ENCODE data around the gene FAM131A.

Gene FAM131A

GRCh38 chr3:184373422-184373821, 36.0 kb downstream of the FAM131A start:
- peaks cover 6% of the 10 kb centered on the region for H3K4me1 ChIP-seq (ENCODE audit: insufficient read depth, low read length)
- H3K27me3 ChIP-seq (ENCODE audit: control insufficient read depth in 1 of 2, insufficient read depth in 2 of 2, low read length in 2 of 2) = peaks cover 2 to 4% of the 10 kb centered on the region in 2 donors
- no peak overlapping the region for H3K9ac ChIP-seq (ENCODE audit: low read length)
- no peak overlapping the region for H3K4me3 ChIP-seq (ENCODE audit: low read depth in 1 of 2, low read length in 2 of 2)
- no peak overlapping the region for H3K27ac ChIP-seq (ENCODE audit: low read depth, low read length)
- peaks cover 9% of the 10 kb centered on the region for H3K36me3 ChIP-seq (ENCODE audit: insufficient read depth, low read length)
- no peaks in the 10 kb centered on the region for H3K9me3 ChIP-seq (ENCODE audit: low read length)

GRCh38 chr3:184375747-184376461, 38.5 kb downstream of the FAM131A start:
- H3K27ac ChIP-seq (ENCODE audit: low read depth, low read length) = no peak overlapping the region
- H3K9me3 ChIP-seq (ENCODE audit: low read length) = no peaks in the 10 kb centered on the region
- H3K27me3 ChIP-seq (ENCODE audit: control insufficient read depth in 1 of 2, insufficient read depth in 2 of 2, low read length in 2 of 2) = peaks cover 12 to 19% of the 10 kb centered on the region in 2 donors
- H3K36me3 ChIP-seq (ENCODE audit: insufficient read depth, low read length) = no peaks in the 10 kb centered on the region
- H3K4me1 ChIP-seq (ENCODE audit: insufficient read depth, low read length) = peaks cover 17% of the 10 kb centered on the region
- no peak overlapping the region for H3K9ac ChIP-seq (ENCODE audit: low read length)
- H3K4me3 ChIP-seq (ENCODE audit: low read depth in 1 of 2, low read length in 2 of 2) = no peak overlapping the region

DNA sequence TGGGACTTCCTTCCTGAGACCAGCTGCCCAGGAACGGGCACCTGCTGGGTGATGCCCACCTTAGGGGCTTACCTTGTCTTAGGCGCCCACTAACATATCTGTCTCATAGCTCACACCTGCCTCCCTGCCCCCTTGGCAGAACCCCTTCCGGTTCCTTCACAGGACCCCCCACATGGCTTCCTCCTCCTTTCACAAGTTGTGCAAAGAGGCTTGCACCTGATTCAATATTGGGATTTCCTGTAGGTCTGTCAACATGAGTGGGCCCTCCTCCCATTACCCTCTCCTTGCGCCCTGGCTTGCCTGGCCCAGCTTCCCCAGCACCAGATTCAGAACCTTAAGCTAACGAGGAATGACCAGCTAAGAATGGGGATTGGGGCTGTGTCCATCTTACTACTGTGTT, 40.0 kb downstream of the FAM131A start:
- Histone ChIP-seq H3K4me1 (ENCODE audit: insufficient read depth, low read length) (peaks cover 17% of the 10 kb centered on the region), H3K27ac (ENCODE audit: low read depth, low read length) (no peak overlapping the region), H3K9ac (ENCODE audit: low read length) (no peak overlapping the region), H3K9me3 (ENCODE audit: low read length) (no peaks in the 10 kb centered on the region), H3K4me3 (ENCODE audit: low read depth in 1 of 2, low read length in 2 of 2) (no peak overlapping the region), H3K36me3 (ENCODE audit: insufficient read depth, low read length) (no peaks in the 10 kb centered on the region), H3K27me3 (ENCODE audit: control insufficient read depth in 1 of 2, insufficient read depth in 2 of 2, low read length in 2 of 2) (peaks cover 12 to 32% of the 10 kb centered on the region in 2 donors)

DNA sequence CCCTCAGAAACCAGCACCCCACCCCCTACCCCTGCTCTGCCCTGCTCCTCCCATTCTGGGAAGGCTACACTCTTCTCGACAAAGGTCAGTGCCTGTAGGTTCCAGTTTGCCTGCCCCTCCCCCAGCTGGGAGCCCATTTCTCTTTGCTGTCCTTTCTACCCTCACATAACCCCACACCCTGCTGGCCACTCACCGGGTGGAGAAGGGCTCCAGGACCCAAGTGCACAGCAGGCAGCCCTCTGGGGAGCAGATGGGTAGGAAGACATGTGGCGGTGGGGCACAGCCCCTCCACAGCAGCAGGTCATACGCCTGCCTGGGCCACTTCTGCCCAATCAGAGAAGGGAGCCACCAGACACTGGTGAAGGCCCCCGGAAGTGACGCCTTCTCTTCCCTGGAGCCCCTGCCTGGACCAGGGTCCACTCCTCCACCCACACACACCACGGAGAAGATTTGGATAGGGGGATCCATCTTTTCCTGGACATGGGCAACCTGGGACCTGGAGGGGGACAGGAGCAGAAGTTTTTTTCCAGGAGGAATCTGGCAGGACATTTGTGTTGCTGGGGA, 40.6 kb downstream of the FAM131A start, which contains the start of gene THPO:
Gene THPO, minus strand, starts transcription at position 326 of the 564 bp plus-strand sequence. CDS start 1,948 bp downstream, outside the sequence.
- no peak within 1 kb of the TSS for H3K4me3 ChIP-seq (ENCODE audit: low read depth in 1 of 2, low read length in 2 of 2)
- H3K9ac ChIP-seq (ENCODE audit: low read length) = no peak within 1 kb of the TSS
- peaks cover 17% of the 10 kb centered on the region for H3K4me1 ChIP-seq (ENCODE audit: insufficient read depth, low read length)
- no peaks in the 10 kb centered on the region for H3K9me3 ChIP-seq (ENCODE audit: low read length)
- peak within 1 kb of the TSS; percentile 35 for H3K27ac ChIP-seq (ENCODE audit: low read depth, low read length)
- no peaks in the 10 kb centered on the region for H3K36me3 ChIP-seq (ENCODE audit: insufficient read depth, low read length)
- H3K27me3 ChIP-seq (ENCODE audit: control insufficient read depth in 1 of 2, insufficient read depth in 2 of 2, low read length in 2 of 2) = peaks cover 12 to 33% of the 10 kb centered on the region in 2 donors

DNA sequence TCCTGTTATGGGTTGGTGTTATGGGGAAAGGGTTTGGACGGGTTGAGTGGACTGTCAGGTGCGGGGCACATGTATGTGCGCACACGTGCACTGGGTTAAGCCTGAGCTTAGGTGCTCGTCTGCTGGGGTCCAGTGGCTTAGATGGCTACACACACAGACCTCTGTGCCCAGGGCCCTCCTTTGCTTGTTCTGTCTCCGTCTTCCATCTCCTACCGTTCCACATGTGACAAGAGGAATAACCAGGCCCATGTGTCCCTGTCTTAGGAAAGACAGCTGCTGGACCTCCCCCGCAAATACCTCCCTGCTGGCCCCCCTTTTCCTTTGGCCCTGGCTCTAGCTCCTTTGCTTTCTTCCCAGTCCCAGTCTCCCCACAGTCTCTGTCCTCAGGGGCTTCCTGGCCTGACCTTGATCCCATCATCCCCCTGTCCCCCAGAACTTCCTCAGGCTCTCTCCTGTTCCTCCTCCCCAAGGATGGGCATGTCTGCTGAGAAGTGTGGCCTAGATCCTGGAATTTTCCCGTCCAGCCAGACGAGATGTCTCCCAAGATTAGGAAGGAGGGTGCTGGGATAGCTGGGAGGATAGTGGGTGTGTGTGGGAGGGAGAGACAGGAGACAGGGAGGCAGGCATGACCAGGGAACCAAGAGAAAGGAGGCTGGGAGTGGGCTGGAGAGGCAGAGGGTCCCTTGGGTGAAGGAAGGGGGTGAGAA, 41.4 kb downstream of the FAM131A start:
- H3K4me1 ChIP-seq (ENCODE audit: insufficient read depth, low read length) = peaks cover 17% of the 10 kb centered on the region
- peak overlapping the region; percentile 35 for H3K27ac ChIP-seq (ENCODE audit: low read depth, low read length)
- peaks cover 12 to 33% of the 10 kb centered on the region in 2 donors for H3K27me3 ChIP-seq (ENCODE audit: control insufficient read depth in 1 of 2, insufficient read depth in 2 of 2, low read length in 2 of 2)
- no peak overlapping the region for H3K9ac ChIP-seq (ENCODE audit: low read length)
- no peaks in the 10 kb centered on the region for H3K9me3 ChIP-seq (ENCODE audit: low read length)
- no peaks in the 10 kb centered on the region for H3K36me3 ChIP-seq (ENCODE audit: insufficient read depth, low read length)
- no peak overlapping the region for H3K4me3 ChIP-seq (ENCODE audit: low read depth in 1 of 2, low read length in 2 of 2)

GRCh38 chr3:184379358-184380184, 42.2 kb downstream of the FAM131A start, which contains the start of gene CHRD:
CHRD (plus strand) TSS chr3:184380054; CDS start chr3:184380319, 265 bp downstream.
- Histone ChIP-seq H3K27ac (ENCODE audit: low read depth, low read length) (peak within 1 kb of the TSS; percentile 35), H3K27me3 (ENCODE audit: control insufficient read depth in 1 of 2, insufficient read depth in 2 of 2, low read length in 2 of 2) (peaks cover 12 to 33% of the 10 kb centered on the region in 2 donors), H3K9me3 (ENCODE audit: low read length) (no peaks in the 10 kb centered on the region), H3K4me3 (ENCODE audit: low read depth in 1 of 2, low read length in 2 of 2) (peak within 1 kb of the TSS; percentile 41 to 50), H3K36me3 (ENCODE audit: insufficient read depth, low read length) (no peaks in the 10 kb centered on the region), H3K9ac (ENCODE audit: low read length) (no peak within 1 kb of the TSS), H3K4me1 (ENCODE audit: insufficient read depth, low read length) (peaks cover 17% of the 10 kb centered on the region)

DNA sequence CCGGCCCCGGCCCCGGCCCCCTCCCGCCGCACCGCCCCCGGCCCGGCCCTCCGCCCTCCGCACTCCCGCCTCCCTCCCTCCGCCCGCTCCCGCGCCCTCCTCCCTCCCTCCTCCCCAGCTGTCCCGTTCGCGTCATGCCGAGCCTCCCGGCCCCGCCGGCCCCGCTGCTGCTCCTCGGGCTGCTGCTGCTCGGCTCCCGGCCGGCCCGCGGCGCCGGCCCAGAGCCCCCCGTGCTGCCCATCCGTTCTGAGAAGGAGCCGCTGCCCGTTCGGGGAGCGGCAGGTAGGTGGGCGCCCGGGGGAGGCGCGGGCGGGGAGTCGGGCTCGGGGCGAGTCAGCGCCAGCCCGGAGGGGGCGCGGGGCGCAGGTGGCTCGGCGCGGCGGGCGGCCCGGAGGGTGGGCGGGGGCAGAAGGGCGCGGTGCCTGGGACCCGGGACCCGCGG, 42.8 kb downstream of the FAM131A start:
- H3K27ac ChIP-seq (ENCODE audit: low read depth, low read length) = no peak overlapping the region
- H3K27me3 ChIP-seq (ENCODE audit: control insufficient read depth in 1 of 2, insufficient read depth in 2 of 2, low read length in 2 of 2) = peaks cover 12 to 33% of the 10 kb centered on the region in 2 donors

DNA sequence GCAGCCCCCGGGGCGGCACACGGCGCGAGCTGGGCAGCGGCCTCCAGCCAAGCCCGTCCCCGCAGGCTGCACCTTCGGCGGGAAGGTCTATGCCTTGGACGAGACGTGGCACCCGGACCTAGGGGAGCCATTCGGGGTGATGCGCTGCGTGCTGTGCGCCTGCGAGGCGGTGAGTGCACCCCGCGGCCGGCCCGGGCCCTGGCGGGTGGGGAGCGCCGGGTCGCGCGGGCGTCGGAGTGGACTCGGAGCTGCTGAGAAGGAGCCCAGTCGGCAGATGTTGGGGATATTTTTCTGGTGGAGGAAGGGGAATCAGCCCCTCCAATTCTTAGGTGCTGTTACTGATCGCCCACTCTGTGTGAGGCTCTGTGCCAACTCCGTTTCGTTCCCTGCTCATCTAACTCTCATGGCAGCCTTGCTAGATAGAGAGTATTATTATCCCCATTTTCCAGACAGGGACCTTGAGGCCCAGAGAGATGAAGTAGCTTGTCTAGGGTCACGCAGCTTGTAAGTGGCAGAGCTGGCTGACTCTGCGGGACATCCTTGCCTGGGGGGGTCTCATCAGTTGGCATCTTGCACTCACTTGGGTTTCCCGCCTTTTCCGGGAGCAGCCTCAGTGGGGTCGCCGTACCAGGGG, 43.3 kb downstream of the FAM131A start:
- peaks cover 12 to 33% of the 10 kb centered on the region in 2 donors for H3K27me3 ChIP-seq (ENCODE audit: control insufficient read depth in 1 of 2, insufficient read depth in 2 of 2, low read length in 2 of 2)
- peak overlapping the region; percentile 41 to 50 for H3K4me3 ChIP-seq (ENCODE audit: low read depth in 1 of 2, low read length in 2 of 2)
- H3K27ac ChIP-seq (ENCODE audit: low read depth, low read length) = no peak overlapping the region
- no peaks in the 10 kb centered on the region for H3K36me3 ChIP-seq (ENCODE audit: insufficient read depth, low read length)
- H3K9ac ChIP-seq (ENCODE audit: low read length) = no peak overlapping the region
- H3K4me1 ChIP-seq (ENCODE audit: insufficient read depth, low read length) = peaks cover 17% of the 10 kb centered on the region
- no peaks in the 10 kb centered on the region for H3K9me3 ChIP-seq (ENCODE audit: low read length)

More for the DNA sequence above, 42.8 kb downstream of the FAM131A start:
- H3K9me3 ChIP-seq (ENCODE audit: low read length) = no peaks in the 10 kb centered on the region
- H3K36me3 ChIP-seq (ENCODE audit: insufficient read depth, low read length) = no peaks in the 10 kb centered on the region
- H3K9ac ChIP-seq (ENCODE audit: low read length) = no peak overlapping the region
- H3K4me3 ChIP-seq (ENCODE audit: low read depth in 1 of 2, low read length in 2 of 2) = peak overlapping the region in 1 of 2 donors; percentile 50
- H3K4me1 ChIP-seq (ENCODE audit: insufficient read depth, low read length) = peaks cover 17% of the 10 kb centered on the region

DNA sequence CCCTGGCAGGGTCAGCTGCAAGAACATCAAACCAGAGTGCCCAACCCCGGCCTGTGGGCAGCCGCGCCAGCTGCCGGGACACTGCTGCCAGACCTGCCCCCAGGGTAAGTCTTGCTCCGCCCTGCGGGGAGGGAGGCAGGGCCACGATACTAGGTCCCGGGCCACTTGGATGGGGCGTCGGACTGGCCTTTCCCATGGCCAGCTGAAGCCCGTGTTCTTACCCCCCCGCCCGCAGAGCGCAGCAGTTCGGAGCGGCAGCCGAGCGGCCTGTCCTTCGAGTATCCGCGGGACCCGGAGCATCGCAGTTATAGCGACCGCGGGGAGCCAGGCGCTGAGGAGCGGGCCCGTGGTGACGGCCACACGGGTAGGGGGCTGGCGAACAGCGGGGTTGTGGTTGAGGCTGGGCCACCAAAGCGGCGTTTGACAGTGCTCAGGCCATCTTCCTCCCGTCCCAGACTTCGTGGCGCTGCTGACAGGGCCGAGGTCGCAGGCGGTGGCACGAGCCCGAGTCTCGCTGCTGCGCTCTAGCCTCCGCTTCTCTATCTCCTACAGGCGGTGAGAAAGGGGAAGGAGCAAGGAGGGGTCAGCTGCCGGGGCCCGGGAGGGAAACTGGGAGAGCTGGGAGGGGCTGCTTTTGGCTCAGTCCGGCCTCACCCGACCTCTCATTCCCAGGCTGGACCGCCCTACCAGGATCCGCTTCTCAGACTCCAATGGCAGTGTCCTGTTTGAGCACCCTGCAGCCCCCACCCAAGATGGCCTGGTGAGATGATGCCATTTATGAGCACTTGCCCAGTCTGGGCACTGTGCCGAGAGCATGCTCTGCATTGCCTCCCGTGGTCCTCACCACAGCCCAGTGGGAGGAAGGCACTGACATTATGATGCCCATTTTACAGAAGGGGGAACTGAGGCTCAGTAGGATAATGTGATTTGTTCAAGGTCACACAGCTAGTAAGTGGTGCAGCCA, 44.1 kb downstream of the FAM131A start:
- H3K36me3 ChIP-seq (ENCODE audit: insufficient read depth, low read length) = no peaks in the 10 kb centered on the region
- H3K9me3 ChIP-seq (ENCODE audit: low read length) = no peaks in the 10 kb centered on the region
- H3K4me1 ChIP-seq (ENCODE audit: insufficient read depth, low read length) = peaks cover 17% of the 10 kb centered on the region
- H3K27me3 ChIP-seq (ENCODE audit: control insufficient read depth in 1 of 2, insufficient read depth in 2 of 2, low read length in 2 of 2) = peaks cover 12 to 38% of the 10 kb centered on the region in 2 donors
- H3K4me3 ChIP-seq (ENCODE audit: low read depth in 1 of 2, low read length in 2 of 2) = peak overlapping the region; percentile 2 to 41
- no peak overlapping the region for H3K9ac ChIP-seq (ENCODE audit: low read length)
- no peak overlapping the region for H3K27ac ChIP-seq (ENCODE audit: low read depth, low read length)
